GM23248 (cell line): ENCODE measurements around the gene CATSPERD.

Experiments
- EZH2 ChIP-seq: fragments of 200-600 bp; sonication (generic); IDR thresholded peaks from 2 replicates; pipeline ENCODE4 v1.6.1; 2018; ENCODE audit warnings: antibody characterized with exemption, mild to moderate bottlenecking; ENCODE audit not compliant: insufficient read depth, poor library complexity, severe bottlenecking
- EZH2phosphoT487 ChIP-seq: fragments of 200-600 bp; sonication (generic); IDR thresholded peaks from 2 replicates; pipeline ENCODE4 v1.6.1; 2018; ENCODE audit warnings: antibody characterized with exemption, moderate library complexity, mild to moderate bottlenecking, low read depth; ENCODE audit not compliant: insufficient read depth

- no peak for TF ChIP-seq EZH2
- no peak for TF ChIP-seq EZH2phosphoT487
These were observed 79.1 kb downstream of the CATSPERD start for GRCh38 chr19:5799247-5800241.
